Activated CD4-positive, alpha-beta T cell treated with anti-CD3 and anti-CD28 coated beads, Interleukin-2, amount 50 U/mL, for 24 hours (primary cell): ENCODE data around the gene ELMO3.

ENCODE experiments used
- DNase-seq, 2 donors: peaks; one replicate each; pipeline ENCODE4 v3.0.0-alpha.2; 2020; ENCODE audit warnings: low read depth in 1 of 2, low spot score in 1 of 2

ELMO3 gene

DNA sequence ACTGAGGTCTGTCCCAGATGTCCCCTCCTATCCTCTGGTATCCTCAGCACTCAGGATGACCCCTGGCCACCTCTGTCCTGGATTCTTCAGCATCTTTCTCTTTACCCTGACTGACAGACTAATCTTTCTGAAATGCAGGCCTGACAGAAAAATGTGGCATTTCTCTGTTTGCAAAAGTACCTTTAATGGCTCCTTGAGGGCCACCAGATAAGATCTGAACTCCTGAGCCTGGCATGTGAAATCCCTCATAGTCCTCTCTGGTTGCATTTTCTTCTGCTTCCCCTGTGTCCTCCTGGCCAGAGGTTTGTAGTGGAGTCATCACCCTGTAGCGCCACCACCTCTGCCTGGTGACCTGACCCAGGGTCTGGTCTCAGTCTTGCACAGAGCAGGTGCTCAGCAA, 2.0 kb upstream of the ELMO3 start:
- no peak for DNase-seq

DNA sequence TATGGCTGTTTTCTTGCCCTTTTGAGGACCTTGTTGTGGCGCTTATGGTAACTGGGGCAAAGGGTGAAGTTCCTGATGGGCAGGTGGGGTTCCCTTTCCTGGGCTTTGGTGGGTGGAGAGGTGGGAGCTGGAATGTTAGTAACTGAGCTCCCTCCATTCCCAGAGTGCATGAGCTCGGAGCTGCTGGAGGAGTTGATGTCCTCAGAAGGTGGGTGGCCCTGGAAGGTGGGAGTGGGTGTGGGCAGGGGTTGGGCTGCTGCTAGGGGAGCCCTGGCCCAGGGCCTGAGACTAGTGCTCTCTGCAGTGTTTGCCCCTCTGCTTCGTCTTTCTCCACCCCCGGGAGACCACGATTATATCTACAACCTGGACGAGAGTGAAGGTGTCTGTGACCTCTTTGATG, 1.2 kb upstream of the ELMO3 start:
- no peak for DNase-seq

DNA sequence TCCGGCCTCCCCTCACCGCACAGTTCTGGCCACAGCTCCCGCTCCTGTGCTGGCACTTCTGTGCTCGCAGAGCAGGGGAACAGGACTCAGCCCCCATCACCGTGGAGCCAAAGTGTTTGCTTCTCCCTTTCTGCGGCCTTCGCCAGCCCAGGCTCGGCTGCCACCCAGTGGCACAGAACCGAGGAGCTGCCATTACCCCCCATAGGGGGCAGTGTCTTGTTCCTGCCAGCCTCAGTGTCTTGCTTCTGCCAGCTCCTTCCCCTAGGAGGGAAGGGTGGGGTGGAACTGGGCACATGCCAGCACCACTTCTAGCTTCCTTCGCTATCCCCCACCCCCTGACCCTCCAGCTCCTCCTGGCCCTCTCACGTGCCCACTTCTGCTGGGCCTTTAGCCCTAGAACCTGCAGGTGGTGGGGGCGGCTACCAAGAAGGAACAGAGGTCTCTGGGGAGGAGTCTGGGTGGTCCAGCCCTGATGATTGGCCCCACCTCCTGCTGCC, 645 bp upstream of the ELMO3 start:
- DNase-seq, result no peak

DNA sequence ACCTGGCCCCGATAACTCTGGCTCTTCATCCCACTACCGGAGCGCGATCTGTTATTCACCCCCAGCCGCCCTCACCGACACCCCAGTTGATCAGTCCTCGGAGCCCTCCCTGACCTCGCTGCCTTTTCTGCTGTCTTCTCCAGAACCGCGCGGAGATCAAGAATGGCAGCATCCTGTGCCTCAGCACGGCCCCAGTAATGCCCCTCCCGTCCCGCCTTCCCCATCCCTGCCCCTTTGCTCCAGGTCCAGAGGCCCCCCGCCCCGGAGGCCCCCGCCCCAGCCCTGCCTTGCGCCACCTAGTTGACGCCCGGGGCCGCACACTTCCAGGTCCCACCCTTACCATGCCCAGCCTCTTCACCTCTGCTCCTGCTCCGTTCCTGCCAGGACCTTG, 872 bp downstream of the ELMO3 start:
- no peak for DNase-seq

DNA sequence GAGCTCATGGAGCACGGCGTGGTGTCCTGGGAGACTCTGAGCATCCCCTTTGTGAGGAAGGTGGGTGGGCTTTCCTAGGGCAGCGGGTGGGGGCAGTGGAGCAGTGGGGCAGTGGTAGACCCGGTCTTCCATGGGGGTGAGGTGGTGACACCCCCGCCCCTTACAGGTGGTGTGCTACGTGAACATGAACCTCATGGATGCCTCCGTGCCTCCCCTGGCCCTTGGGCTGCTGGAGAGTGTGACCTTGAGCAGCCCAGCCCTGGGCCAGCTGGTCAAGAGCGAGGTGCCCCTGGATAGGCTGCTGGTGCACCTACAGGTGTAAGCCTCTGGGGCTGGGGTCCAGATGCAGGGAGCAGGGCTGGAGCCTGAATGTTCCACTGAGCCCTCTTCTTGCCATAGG, 1.6 kb downstream of the ELMO3 start:
- DNase-seq, result no peak

DNA sequence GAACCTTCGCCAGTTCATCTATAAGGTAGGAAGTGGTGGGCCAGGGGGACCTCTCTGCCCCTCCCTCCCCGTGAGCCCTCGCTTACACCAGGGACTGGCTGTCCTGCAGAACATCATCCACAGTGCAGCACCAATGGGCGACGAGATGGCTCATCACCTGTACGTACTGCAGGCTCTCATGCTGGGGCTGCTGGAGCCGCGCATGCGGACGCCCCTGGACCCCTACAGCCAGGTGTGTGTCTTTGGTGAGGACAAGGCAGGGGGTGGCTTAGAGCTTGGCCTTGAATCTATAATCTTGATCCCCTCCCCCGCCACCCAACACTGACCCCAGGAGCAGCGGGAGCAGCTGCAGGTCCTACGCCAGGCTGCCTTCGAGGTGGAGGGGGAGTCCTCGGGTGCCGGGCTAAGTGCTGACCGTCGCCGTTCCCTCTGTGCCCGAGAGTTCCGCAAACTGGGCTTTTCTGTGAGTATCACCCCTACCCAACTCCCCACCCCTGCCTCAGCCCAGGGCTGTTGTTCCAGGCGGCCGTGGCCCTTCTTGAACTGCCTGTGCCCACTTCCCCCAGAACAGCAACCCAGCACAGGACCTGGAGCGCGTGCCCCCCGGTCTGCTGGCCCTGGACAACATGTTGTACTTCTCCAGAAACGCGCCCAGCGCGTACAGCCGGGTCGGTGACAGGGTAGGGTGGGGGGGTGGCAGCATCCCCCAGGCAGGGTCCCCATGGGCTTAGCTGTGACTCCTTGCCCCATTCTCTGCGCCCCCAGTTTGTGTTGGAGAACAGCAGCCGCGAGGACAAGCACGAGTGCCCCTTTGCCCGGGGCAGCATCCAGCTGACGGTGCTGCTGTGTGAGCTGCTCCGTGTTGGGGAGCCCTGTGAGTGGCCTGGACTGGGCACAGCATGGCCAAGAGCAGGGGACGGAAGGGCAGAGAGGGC, 2.7 kb downstream of the ELMO3 start:
- DNase-seq, result no peak

DNA sequence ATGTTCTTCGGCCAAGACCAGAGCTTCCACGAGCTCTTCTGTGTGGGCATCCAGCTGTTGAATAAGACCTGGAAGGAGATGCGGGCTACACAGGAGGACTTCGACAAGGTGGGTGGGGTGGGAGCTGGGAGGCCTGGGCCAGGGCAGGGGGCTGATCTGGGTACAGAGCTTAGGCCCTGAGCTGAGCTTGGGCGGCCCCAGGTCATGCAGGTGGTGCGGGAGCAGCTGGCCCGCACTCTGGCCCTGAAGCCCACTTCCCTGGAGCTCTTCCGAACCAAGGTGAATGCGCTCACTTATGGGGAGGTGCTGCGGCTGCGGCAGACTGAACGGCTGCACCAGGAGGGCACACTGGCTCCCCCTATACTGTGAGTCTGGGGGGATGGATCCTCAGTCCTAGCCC, 3.5 kb downstream of the ELMO3 start:
- no peak for DNase-seq

DNA sequence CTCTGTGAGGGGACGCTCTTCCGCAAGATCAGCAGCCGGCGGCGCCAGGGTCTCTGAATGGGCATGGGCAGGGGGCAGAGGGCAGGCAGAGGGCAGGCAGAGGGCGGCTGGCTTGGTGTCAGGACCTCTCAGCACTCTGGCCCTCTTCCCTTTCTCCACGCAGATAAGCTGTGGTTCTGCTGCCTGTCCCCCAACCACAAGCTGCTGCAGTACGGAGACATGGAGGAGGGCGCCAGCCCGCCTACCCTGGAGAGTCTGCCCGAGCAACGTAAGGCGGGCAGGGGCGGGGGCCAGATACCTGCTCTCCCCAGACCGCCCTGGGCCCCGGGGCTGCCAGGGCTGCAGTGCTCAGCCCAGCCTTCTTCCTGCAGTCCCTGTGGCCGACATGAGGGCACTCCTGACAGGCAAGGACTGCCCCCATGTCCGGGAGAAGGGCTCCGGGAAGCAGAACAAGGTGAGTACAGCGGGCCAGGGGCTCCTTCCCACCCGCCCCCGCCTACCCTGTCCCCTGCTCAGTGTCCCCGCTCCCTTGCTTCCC, 4.1 kb downstream of the ELMO3 start:
- no peak for DNase-seq

DNA sequence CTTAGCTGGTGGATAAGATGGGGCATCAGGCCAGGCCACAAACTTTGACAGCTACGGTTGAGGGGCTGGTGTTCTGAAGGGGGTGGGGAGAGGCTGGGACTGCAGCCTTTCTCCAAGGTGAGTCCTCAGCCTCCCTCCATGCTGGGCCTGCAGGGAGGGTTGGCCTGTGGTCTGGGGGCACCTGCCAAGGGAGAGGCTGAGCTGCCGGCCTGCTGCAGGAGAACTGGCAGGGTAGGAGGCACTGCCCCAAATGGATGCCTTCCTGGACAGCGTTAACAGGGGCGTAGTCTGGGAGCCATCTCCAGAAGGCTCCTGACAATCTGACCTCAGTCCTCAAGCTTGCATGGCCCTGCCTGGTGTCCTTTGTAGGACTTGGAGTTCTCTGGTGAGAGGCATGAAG, 5.1 kb downstream of the ELMO3 start:
- DNase-seq, result no peak

DNA sequence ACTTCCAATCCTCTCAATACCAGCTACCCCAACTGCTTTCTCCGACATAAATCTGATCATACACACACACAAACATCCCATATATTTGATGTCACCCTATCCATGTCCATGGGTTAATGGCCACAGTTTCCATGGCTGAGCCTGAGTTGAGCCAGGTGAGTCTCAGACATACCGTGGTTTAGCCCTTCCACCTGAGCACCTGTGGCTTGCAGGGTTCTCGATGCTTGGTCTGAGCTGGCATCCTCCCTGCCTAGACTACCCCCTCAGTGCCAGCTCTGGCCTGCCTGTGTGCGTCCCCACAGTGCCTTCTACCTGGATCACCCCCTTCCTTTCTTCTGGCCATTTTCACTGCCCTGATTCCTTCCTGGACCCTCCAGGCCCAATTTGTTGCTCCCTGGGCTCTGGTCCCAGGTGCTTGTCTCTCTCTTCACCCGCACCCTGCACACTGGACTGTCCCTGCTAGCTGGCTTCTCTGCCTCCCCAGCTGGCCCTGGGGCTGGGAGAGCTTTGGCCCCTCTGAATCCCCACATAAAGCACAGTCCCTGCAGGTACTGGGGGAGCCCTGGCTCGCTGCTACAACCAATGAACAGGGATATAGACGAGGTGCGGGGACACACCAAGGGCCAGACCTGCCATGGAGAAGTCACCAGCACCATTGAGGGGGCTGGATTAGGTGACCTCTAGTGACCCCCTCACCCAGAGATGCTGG, 7.4 kb downstream of the ELMO3 start:
- DNase-seq, result no peak

DNA sequence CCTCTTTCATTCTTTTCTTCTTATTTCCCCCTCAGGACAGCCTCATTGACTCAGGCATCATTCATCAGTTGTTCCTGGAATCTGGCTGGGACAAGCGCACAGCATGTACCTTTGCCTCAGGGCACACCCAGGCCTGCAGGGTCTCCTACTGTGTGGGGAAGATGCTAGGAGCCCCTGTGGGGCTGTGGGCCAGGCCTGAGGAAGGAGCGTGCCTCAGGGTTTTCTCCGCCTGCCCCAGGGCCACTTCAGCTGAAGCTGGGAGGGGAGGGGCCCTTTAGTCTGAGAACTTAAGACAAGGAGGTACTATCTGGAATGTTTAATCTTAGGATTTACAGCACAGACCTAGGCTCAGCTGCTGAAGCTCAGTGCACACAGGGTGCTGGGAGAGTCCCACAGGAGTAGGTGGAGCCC, 7.9 kb downstream of the ELMO3 start:
- no peak for DNase-seq

DNA sequence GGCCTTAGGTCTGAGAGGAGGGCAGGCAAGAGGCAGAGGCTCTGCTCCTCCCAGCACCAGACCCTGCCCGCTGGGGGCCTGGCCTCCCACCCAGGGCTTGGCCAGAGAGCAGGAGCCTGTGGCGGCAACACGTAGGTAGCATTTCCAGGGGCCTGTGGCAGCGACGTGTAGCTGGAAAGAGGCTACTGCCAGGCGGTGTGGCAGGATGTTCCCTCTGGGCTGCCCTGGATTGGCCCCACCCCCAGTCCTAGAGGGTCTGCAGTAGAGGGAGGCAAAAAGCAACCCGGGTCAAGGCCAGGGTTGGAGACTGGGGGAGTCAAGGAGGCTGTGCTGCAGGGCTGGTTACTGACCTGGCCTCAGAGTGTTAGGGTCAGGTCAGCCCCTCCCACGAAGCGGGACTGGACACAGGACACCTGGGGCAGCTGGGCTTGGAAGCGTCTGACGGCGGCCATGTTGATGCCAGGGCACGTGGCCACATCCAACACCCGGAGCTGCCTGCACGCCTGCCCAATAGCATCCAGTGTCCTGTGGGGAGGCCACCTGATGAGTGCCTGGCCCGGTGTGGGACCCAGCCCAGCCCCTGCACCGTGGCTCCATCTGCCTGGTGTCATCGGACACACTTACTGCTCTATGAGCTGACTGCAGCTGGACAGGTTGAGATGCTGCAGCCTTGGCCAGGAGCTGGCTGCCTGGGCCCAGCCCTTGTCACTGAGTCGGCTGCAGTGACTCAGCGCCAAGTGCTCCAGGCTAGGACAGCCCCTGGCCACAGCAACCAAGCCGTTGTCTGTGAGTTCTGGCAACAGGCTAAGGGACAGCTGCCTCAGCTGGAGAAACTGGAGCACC, 8.5 kb downstream of the ELMO3 start:
- no peak for DNase-seq

DNA sequence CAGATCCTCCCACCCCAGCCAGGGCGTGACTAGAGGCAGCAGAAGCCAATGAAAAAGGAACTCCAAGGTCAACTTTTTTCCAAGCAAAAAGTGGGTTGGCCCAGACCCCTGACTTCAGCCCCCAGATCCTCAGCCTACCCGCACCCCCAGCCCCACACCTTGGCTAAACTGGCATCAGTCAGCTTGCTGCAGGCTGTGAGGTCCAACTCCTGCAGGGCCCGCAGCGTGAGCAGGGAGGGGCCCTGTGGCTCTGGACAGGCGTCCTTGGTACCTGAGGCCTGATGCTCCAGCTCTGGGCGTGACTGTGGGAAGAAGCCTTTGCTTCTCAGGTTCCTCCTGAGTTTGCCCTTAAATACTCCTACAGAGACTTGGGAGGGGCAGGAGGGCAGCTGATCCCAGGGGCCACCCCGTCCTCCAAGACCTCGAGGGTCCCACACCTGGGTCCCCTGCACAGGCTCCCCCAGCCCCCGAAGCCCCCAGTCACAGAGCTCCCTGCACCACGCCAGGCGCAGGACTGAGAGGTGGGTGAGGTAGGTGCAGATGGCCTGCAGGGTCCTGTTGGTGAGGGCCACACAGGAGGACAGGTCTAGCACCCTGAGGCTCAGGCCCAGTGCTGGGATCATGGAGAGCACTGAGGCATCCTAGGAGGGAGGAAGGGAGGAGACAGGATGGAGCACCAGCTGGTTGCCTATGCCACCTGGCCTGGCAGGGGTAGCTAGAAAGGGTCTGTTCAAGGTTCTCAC, 9.4 kb downstream of the ELMO3 start:
- DNase-seq, result no peak

DNA sequence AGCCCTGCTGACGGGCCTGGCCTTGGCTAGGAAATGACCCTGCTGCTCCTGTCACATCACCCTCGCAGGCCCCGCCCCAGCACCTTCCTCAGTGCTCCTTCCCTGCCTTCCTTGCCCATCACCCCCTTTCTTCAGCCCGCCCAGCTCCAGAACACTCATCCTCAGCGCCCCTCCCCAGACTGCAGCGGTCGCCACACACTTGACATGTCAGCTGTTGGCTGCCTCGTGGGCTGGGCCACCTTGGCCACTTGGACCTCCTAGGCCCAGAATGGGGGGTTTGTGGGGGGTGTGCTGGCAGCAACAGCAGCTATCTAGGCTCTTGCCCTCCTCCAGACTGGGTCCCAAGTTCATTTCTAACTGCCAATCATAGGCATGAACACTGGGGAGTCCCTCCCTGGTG, 10.6 kb downstream of the ELMO3 start:
- DNase-seq, result no peak

DNA sequence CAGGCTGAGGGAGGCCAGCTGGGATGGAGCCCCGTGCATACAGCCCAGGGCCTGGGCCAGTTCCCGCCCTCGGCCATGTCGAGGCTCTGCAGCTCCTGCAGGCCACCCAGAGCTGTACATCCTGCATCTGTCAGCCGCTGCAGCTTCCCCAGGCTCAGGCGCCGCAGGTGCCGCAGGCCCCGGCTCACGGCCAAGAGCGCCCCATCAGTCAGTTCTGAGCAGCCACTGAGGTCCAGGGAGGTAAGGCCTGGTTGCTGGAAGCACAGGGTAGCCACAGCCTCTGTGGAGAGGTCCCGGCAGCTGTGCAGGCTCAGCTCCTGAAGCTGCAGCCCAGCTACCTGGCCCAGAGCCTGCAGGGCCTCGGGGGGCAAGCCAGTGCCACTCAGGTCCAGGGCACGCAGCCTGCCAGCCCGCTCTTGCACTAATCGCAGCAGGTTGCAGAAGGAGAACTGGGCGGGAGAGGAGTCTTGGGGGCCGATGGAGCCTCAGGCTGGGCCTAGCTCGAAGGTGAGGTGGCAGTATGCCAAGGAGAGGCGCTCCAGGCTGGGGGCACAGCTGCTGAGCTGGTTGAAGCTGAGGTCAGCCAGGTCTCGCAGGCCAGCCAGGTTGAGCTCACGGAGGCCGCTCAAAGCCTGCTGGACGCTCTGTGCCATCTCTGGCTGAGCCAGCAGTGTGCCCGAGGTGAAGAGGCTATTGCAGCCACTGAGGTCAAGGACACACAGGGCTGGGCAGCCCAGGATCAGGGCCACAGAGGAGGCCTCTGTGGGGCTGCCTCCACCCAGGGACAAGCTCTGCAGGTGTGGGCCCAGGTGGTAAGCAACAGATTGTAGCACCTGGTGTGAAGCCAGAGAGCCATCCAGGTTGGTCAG, 11.4 kb downstream of the ELMO3 start:
- DNase-seq, result no peak

DNA sequence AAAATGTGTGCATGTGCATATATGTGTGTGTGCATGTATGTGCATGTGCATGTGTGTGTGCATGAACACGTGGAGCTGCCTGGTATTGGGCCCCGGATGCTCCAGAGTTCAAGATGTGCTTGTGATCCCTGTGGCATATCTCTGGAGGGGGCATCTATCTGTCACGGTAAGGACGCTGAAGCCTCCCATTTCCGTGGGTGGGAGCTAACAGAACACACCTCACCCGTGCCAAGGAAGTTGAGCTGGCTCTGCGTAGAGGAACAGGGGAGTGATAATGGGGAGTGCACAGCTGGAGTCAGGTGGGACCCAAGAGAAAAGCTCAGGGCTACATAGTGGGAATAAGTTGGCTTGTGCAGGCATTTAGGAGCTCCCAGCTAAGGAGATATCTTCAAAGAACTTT, 12.7 kb downstream of the ELMO3 start:
- no peak for DNase-seq

DNA sequence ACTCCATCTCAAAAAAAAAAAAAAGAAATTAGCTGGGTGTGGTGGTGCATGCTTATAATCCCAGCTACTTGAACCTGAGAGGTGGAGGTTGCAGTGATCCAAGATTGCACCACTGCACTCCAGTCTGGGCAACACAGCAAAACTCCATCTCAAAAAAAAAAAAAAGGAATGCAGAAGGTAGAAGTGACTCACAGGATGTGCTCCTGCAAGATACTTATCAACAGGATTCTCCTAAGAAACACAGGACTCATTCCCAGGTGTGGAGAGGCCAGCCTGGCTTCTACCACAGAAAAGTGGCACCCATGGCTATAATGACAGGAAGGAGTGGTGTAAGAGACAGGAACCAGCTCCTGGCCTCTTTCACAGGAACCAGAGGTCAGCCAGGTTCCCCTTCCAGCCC, 13.8 kb downstream of the ELMO3 start:
- no peak for DNase-seq

DNA sequence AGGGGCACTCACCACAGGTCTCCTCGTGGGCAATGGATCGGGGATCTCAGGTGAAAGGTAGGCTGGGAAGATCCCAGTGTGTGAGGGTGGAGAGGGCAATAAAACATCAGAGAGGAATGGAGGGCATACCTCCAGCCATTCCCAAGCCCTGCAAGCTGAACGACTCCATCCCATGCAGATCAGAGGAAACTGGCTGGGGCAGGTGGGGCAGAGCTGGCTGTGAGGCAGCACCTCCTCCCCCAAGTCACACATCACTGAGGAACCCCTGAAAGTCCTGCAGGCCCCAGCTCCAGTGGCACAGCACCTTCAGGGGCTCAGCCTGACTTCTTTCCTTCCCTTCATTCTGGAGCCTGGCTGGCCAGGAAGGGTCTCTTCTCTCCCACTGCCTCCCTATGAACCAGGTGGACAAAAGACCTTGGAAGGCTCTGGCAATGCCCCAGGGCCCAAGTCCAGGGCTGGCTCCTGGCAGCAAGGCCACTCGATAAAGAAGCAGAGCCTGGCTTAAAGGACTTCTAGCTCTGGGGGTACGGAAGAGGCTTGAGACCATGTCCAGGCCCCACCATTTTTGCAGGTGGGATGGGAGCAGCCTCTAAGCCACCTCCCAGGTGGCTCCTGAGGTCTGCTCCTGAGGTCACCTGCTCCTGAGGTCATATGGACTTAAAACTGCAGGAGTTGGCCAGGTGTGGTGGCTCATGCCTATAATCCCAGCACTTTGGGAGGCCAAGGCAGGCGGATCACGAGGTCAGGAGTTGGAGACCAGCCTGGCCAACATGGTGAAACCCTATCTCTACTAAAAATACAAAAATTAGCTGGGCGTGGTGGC, 14.5 kb downstream of the ELMO3 start:
- no peak for DNase-seq

DNA sequence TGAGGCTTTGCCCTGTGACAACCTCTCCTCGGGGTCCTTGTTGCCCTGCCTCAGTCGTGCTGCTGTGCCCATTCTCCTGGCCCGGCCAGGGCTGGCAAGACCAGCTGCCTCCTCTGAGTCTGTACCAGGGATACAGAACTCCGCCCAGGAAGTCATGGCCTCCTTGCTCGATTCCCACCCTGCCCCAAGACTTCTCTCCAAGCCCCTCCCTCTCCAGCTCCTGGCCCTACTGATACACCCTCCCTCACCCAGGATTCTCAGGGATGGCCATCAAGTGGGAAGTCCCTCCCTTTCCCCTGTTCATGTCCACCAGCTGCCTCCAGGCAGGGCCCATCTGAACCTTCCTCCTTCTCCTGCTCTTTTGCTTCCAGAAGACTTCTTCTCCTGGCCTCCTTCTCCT, 16.8 kb downstream of the ELMO3 start:
- DNase-seq, result no peak
